Activated gamma-delta T cell (primary cell): ENCODE data around the gene NMUR1.
"Not testable (repeated sequence)": the region's sequence is repeated elsewhere in the genome, so short reads cannot be mapped to it uniquely, and the experiment has no call there.

ENCODE experiments used
- DNase-seq: peaks from one replicate; lab custom pipeline; 2025; lab: John Stamatoyannopoulos, UW
- total RNA-seq, 2 donors: gene quantifications; one replicate each; lab custom pipeline; 2026; lab: John Stamatoyannopoulos, UW

NMUR1 gene, protein sequence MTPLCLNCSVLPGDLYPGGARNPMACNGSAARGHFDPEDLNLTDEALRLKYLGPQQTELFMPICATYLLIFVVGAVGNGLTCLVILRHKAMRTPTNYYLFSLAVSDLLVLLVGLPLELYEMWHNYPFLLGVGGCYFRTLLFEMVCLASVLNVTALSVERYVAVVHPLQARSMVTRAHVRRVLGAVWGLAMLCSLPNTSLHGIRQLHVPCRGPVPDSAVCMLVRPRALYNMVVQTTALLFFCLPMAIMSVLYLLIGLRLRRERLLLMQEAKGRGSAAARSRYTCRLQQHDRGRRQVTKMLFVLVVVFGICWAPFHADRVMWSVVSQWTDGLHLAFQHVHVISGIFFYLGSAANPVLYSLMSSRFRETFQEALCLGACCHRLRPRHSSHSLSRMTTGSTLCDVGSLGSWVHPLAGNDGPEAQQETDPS
- total RNA-seq, result 1.8 to 3.5 reads per million in 2 donors

DNA sequence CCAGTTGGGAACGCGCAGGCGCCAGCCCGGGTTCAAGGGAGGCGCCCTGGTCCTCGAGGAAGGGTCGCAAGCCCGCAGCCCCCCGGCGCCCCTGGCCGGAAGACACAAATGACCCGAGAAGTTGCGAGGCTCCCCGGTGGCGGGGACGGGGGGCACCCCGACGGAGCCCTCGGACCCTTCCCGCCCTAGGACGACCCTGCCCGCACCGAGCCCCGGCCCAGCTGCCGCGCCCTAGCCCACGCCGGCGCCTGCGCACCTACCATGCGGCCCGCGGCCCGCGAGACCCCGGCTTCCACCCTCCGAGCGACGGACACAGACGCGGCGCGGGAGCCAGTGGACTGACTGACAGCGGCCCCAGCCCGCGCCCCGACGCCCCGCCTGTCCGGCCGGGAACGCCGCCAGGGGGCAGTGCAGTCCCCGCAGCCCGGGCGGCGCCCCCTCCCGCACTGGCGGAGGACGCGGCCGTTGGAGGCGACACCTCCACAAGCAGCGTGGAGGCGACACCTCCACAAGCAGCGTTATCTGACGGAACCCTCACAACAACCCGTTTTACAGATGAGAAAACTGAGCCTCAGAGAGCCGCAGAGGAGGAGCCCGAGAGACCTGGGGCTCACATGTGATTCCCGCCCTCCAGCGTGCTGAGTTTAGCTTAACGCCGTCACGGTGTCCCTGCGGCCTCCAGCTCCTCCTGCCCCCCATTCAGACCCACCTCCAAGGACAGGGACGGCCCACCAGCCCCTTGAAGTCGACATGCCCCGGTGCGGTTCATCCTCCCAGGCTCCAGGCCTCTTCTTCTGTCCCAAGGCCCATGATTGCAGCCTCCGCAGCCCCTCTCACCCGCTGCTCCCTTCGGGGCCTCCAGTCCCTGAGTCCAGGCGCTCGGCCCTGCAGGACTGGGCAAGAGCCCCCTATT lies at the start of gene NMUR1:
NMUR1 (minus strand) TSS at position 347 of the 913 bp plus-strand sequence; CDS start at position 263, 84 bp downstream.
- DNase-seq, result peak; percentile 73

DNA sequence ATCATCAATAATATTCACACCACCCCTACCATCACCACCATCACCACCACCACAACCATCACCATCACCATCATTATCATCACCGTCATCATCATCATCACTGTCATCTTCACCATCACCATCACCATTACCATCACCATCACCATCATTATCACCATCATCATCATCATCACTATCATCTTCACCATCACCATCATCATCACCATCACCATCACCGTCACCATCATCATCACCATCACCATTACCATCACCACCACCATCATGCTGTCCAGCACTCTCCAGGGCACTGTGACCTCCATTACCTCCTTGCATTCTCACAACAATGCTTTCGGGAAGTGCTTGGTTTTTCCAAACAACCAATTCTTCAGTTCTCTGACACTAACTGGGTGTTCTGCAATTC lies 49.3 kb upstream of the NMUR1 start:
- DNase-seq, result no peak

GRCh38 chr2:231578655-231579054 lies 48.4 kb upstream of the NMUR1 start:
- not testable (repeated sequence) for DNase-seq

DNA sequence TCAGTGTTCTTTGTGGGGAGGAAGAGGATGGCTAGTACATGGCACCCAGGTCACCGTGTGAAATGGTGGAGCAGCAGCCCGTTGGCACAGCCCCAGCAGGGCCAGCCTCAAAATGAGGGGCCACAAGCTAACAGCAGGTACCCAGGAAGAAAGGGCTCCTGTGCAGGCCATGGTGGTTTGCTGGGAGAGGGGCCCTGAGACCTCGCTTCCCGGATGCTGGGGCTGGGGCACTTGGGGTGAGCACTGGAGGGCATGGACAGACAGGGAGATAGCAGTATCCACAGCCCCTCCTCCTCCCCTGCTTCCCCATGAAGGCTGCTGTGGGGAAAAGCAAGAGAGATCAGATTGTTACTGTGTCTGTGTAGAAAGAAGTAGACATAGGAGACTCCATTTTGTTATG lies 46.2 kb upstream of the NMUR1 start:
- no peak for DNase-seq

- no peak for DNase-seq
Observed at GRCh38 chr2:231575612-231576256, 45.5 kb upstream of the NMUR1 start.

DNA sequence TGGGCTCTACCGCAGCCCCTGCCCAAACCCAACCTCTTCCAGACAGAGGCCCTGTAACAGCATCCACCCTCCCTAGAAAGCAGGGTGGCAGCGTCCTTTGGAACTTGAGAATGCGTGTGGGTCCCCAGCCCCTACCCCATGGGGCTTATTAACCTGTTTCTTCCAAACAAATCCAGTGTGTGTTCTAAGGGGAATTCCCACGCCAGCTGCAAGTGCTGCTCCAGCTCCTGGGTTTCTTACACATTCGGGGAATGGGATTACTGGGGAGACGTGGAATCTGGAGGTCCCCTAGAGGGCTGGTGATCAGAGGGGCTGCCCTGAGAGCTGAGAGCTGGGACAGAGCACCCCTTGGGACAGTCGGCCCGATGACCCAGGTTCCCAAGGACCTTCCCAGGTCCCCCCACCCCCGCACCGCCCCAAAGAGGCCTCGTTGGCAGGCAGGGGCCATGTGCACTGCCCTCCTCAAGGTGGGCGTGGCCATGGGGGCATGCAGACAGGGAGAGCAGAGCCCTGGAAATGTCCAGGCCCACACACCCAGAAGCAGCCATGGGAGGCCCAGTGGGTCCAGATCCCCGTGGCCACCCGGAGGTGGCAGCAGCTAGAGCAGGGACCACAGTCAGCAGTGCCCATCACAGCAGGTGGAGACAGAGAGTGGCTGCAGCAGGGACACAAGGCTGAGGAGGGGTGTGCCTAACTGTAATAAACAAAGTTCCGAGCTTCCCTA lies 43.6 kb upstream of the NMUR1 start:
- no peak for DNase-seq

DNA sequence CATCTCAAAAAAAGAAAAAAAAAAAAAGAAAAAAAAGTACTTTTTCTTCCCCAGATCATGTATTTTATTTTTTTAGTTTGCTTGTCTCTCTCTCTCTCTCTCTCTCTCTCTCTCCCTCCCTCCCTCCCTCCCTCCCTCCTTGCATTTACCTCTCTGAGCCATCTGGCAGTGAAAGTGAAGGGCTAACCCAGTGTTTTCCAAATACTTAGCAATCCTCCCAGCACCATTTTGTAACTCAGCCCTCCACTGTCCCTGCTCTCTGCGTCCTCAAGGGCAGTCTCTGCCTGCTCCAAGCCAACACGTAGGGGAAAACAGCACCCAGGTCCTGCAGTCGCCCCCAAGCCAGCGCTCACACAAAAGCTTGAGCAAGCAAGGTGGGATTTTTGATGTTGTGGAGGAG lies 42.9 kb upstream of the NMUR1 start:
- no peak for DNase-seq

DNA sequence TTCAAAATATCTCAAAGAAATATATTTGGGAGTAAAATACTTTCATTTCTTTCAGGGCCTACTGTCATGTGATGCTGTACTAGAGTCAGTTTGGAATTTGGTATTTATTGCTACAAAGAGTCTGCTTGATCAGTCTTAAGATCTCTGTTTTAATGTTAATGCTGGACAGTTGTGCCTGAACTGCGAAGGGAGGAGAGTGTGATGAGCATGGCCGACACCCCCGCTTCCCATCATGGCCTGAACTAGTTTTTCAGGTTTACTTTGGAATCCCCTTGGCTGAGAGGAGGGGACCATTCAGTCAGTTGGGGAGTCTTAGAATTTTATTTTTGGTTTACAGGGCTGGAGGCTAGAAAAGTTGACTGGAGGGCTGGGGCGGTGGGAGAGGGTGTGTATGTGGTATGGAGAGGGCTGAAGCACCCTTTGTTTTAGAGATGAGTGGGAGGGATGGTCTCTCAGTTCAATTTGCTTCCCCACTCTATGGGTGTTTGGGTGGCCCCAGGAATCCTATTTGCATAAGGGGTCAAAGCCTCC lies 41.5 kb upstream of the NMUR1 start:
- DNase-seq, result no peak

DNA sequence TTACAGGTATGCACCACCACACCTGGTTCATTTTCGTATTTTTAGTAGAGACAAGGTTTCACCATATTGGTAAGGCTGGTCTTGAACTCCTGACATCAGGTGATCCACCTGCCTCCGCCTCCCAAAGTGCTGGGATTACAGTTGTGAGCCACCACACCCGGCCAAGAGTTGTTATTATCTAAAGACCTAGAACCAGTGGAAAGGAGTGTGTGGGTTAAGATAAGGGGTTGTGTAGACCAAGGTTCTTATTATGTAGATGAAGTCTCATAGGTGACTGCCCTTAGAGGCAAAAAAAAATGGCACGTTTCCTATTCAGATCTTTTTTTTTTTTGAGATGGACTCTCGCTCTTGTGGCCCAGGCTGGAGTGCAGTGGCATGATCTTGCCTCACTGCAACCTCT lies 40.7 kb upstream of the NMUR1 start:
- DNase-seq, result not testable (repeated sequence)

DNA sequence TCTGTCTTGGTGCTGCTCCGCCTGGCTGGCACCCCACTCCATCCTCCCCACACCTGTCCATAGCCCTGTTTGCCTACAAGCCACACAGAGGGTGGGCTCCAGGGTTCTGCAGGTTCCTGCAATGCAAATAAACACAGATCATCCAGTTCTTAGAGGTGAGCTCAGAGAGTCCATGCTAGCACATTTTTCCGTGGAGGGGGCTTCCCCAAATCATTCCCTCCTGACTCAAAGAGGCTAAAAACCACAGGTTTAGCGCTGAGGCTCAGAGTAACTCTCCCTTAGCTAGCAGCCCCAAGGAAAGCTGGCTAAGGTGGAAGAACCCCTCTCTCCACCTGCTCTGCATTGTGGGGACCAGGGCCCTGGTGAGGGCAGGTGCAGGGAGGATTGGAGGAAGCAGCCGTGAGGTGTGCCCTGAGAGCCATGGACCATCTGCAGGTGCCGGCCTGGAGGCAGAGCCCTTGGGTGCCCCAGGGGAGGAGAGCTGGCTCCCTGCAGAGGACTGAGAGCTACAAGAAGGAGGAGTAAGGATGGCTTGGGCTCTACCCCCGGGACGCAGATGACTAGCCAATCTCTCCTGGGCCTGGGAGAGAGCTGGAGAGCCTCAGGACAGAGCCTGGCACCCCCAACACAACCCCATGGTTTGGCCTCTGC lies 38.7 kb upstream of the NMUR1 start:
- no peak for DNase-seq

DNA sequence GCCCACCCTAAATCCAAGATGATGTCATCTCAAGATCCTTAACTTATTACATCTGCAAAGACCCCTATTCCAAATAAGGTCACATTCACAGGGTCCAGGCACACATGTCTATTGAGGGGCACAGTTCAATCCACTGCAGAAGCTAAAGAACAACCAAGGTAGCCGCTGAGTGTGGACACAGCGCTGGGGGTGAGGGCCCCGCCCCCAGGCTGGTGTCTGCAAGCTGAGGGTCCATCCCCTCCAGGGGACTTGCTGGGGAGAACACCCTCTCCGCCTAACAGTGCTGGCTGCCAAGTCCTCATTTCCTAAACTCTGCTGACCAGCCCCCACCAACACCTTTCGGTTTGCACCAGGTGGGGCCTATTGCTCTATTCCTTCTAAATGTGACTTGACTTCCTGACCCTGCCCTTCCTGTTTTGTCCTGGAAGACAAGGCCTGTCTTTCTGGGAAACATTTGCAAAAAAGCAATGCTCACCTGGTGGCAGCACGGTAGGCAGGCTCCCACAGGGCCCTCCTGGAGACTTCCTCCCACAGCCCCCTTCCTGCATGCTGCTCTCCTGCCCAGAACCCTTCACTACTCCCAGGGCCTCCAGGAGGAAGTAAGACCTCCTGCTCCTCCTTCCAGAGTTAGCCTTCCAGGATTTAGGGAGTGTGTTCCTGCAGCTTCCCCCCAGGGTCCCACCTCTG lies 38.0 kb upstream of the NMUR1 start:
- no peak for DNase-seq

DNA sequence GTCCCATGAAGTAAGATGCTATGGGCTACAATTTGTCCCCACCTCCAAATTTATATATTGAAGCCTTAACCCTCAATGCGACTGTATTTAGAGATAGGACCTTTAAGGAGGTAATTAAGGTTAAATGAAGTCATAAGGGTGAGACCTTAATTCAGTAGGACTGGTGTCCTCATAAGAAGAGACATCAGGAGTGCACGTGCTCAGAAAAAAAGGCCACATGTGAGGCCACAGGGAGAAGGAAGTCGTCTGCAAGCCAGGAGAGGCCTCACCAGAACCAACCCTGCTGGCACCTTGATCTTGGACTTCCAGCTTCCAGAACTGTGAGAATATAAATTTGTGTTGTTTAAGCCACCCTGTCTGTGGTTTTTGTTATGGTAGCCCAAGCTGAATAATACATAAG lies 36.9 kb upstream of the NMUR1 start:
- DNase-seq, result no peak

DNA sequence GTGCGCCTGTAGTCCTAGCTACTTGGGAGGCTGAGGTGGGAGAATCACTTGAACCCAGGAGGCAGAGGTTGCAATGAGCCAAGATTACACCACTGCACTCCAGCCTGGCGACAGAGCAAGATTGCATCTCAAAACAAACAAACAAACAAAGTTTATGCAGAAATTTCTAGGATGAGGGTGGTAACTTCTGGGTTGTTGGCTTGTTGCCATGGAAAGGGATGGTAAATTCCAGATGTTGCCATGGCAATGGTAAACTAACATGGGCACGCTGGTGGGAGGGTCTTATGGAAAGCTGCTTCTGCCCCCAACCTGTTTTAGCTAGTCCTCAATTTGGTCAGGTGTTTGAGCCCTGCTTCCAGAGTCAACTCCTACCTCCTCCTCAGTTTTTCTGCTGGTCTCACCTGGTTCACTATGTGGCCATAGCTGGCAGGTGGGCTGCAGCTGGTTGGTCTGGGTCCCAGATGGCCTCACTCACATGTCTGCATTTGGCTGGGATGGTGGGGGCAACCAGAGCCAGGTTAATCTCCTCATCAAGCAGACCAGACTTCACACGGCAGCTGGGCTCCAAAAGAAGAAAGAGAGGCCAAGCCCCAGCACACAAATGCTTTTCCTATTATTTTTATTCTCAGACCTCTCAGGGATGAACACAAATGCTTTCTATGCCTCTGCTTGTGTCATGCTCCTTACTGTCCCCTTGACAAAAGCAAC lies 35.8 kb upstream of the NMUR1 start:
- no peak for DNase-seq

DNA sequence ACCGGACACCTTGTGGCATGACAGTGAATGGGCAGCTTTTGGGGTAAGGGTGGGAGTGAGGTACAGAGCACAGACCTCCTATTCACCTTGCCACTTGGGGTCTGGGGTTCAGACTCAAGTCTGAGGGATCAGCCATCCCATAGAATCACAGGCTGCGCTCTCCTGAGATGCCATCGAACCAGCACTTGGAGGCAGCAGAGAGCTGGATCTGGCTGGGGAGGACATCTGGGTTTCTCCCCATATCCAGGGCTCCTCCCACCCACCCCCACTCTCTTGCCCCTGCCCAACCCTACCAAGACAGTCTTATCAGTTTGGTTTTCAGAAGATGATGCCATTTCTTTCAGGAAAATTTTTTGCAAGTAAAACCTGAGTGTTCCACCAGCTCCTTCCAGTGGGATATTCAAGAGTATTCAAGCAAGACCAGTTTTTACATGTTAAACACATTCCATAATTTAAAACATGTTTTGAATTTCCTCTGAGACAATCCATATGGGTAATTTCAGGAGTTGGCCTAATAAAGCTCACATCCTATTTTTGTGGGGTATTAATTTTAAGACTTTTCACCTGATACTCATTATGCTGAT lies 33.2 kb upstream of the NMUR1 start:
- no peak for DNase-seq

GRCh38 chr2:231557571-231558217 lies 27.4 kb upstream of the NMUR1 start:
- DNase-seq, result no peak

GRCh38 chr2:231556981-231557380 lies 26.7 kb upstream of the NMUR1 start:
- no peak for DNase-seq

GRCh38 chr2:231556496-231556895 lies 26.3 kb upstream of the NMUR1 start:
- not testable (repeated sequence) for DNase-seq

DNA sequence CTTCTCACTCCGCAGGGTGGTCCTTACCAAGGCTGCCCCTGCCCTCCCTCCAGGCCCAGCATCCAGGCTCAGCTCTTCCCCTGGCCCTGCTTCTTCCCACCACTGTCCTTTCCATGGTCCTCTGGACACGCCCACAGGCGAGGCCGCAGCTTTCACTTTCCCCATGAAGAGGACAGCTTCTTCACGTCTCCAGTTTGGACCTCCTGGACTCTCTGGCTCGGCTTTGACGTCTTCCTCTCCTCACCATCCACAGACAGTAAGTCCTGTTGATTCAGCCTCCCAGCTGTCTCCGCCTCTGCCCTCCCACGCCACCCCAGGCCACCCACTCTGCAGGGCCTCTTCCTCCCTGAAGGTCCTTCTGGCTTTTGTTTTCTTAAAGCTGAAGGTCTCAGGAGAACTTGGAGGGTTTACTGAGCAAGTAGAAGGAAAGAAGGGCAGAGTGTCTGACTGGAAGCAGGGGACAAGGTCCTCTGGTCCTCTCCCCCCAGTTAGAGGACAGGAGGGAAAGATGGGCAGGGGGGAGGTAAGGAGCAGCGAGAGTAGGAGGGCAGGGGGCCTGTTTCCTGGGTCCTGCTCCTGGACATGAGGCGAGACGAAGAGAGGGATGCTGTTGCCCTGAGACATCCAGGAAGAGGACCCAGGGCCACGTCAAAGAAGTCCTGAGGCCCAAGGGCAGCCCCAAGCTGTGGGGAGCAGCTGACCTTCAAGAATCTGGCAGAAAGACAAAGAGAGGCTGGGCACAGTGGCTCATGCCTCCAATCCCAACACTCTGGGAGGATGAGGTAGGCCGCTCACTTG lies 24.7 kb upstream of the NMUR1 start:
- DNase-seq, result no peak
